Fibroblast of lung (primary cell): ENCODE measurements around the gene DNAJC18. TPM values are rescaled to one million over a fixed set of nuclear protein-coding genes. Genes with fewer than 3 reads are reported as not detected.

ENCODE experiments used
- DNase-seq, 2 donors: peaks; one replicate each; pipeline versions ENCODE4 v3.0.0 to v3.0.0-alpha.2; 2010; ENCODE audit warnings: low read depth in 2 of 2
- H2AFZ ChIP-seq: 2 replicates; pipeline ENCODE4 v1.5.1; 2012; ENCODE audit warnings: low read length, control low read depth, inconsistent platforms
- H3K27ac ChIP-seq: 2 replicates; pipeline ENCODE4 v1.5.1; 2011; ENCODE audit warnings: low read length, control low read depth; ENCODE audit not compliant: insufficient read depth
- H3K27me3 ChIP-seq: 2 replicates; pipeline ENCODE4 v1.5.1; 2011; ENCODE audit warnings: mild to moderate bottlenecking, low read length; ENCODE audit not compliant: control insufficient read depth, insufficient read depth
- H3K36me3 ChIP-seq: 2 replicates; pipeline ENCODE4 v1.5.1; 2011; ENCODE audit warnings: low read length; ENCODE audit not compliant: control insufficient read depth, insufficient read depth
- H3K4me1 ChIP-seq: 2 replicates; pipeline ENCODE4 v1.5.1; 2011; ENCODE audit warnings: low read length; ENCODE audit not compliant: control insufficient read depth, insufficient read depth; ENCODE audit errors: extremely low read depth
- H3K4me2 ChIP-seq: 2 replicates; pipeline ENCODE4 v1.5.1; 2011; ENCODE audit warnings: low read length, control low read depth; ENCODE audit not compliant: insufficient read depth; ENCODE audit errors: extremely low read depth
- H3K4me3 ChIP-seq, 4 experiments: fragments of 200-600 bp in 1 of 4; sonication (generic) in 1 of 4; replicated peaks in 1 of 4; 2 replicates each; pipeline ENCODE4 v1.5.1; 2011 to 2016; ENCODE audit warnings: low read length in 4 of 4, low read depth in 3 of 4, mild to moderate bottlenecking in 3 of 4, control low read depth in 2 of 4, inconsistent platforms in 1 of 4, mixed read lengths in 1 of 4; ENCODE audit not compliant: insufficient read depth in 1 of 4; ENCODE audit errors: control extremely low read depth in 1 of 4
- H3K79me2 ChIP-seq: 2 replicates; pipeline ENCODE4 v1.5.1; 2012; ENCODE audit warnings: mild to moderate bottlenecking, low read length, inconsistent platforms; ENCODE audit not compliant: control insufficient read depth, insufficient read depth
- H3K9ac ChIP-seq: 2 replicates; pipeline ENCODE4 v1.5.1; 2011; ENCODE audit warnings: mild to moderate bottlenecking, low read length, control low read depth; ENCODE audit not compliant: insufficient read depth
- H3K9me3 ChIP-seq: 2 replicates; pipeline ENCODE4 v1.5.1; 2012; ENCODE audit warnings: low read depth, low read length; ENCODE audit not compliant: control insufficient read depth, insufficient read depth
- H4K20me1 ChIP-seq: 2 replicates; pipeline ENCODE4 v1.5.1; 2011; ENCODE audit warnings: low read length; ENCODE audit not compliant: control insufficient read depth, insufficient read depth; ENCODE audit errors: extremely low read depth
- EZH2 ChIP-seq: IDR thresholded peaks from 2 replicates; pipeline ENCODE4 v1.5.1; 2012; ENCODE audit warnings: low read length, control low read depth, mild to moderate bottlenecking; ENCODE audit errors: missing control alignments
- polyA plus RNA-seq, 2 donors: library from polyadenylated mRNA; depleted of rRNA in 1 of 2; stranded (reverse) in 1 of 2; unstranded in 1 of 2; fragments of >200 nt; gene quantifications; 2 replicates each; pipeline ENCODE4 v1.2.1, GENCODE V29; 2011 to 2012; ENCODE audit warnings: missing spikeins in 1 of 2
- total RNA-seq: library from RNA; depleted of rRNA; stranded (reverse); fragments of >200 nt; gene quantifications from 2 replicates; pipeline ENCODE4 v1.2.1, GENCODE V29; 2014
- TF ChIP-seq, protein P1 (sequence below), 2 donors: IDR thresholded peaks in 1 of 2; conservative IDR thresholded peaks in 1 of 2; 1 replicate in 1 of 2; 2 replicates in 1 of 2; pipeline ENCODE4 v1.5.1; 2011 to 2012; ENCODE audit warnings: low read length in 2 of 2, control low read depth in 1 of 2, inconsistent platforms in 1 of 2, low read depth in 1 of 2, mild to moderate bottlenecking in 1 of 2

Gene DNAJC18
- total and polyA plus RNA-seq, 2 donors (not counting 1 experiment from before 2014, with no cell fraction given) = 12.6 to 14.6 TPM

DNA sequence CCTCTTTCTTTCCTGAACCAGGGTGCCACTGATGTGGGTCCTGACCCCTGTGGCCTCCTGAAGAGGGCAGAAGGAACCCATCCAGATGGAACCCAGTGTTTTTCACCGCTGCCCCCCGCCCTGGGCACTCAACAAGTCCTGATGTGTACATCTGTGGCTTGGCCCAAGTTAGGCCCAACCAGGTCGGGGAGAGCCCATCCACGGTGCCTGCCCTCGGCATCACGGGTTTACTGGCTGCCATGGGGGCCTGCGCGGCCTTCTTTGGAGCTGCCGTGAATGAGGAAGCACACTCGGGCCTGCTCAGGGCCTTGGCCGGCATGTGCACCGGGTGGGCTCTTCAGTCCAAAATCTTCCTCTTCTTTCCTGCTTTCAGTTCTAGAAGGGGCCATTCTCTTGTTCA, 17.5 kb upstream of the DNAJC18 start:
- H3K4me2 ChIP-seq = no peak overlapping the region
- no peaks in the 10 kb centered on the region for H3K27me3 ChIP-seq
- H3K4me3 ChIP-seq = no peak overlapping the region
- no peak for TF ChIP-seq EZH2
- TF ChIP-seq, protein P1, sequence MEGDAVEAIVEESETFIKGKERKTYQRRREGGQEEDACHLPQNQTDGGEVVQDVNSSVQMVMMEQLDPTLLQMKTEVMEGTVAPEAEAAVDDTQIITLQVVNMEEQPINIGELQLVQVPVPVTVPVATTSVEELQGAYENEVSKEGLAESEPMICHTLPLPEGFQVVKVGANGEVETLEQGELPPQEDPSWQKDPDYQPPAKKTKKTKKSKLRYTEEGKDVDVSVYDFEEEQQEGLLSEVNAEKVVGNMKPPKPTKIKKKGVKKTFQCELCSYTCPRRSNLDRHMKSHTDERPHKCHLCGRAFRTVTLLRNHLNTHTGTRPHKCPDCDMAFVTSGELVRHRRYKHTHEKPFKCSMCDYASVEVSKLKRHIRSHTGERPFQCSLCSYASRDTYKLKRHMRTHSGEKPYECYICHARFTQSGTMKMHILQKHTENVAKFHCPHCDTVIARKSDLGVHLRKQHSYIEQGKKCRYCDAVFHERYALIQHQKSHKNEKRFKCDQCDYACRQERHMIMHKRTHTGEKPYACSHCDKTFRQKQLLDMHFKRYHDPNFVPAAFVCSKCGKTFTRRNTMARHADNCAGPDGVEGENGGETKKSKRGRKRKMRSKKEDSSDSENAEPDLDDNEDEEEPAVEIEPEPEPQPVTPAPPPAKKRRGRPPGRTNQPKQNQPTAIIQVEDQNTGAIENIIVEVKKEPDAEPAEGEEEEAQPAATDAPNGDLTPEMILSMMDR (conservative IDR thresholded peaks at IDR 0.05 in 1 of 2, IDR thresholded peaks at IDR 0.05 in 1 of 2; ENCODE audit: low read depth in 1 of 2, low read length in 2 of 2) = no peak
- H3K9ac ChIP-seq = no peak overlapping the region
- no peak overlapping the region for H3K27ac ChIP-seq
- no peaks in the 10 kb centered on the region for H3K79me2 ChIP-seq
- no peak for DNase-seq
- no peaks in the 10 kb centered on the region for H3K9me3 ChIP-seq
- no peaks in the 10 kb centered on the region for H3K36me3 ChIP-seq
- H3K4me1 ChIP-seq = no peaks in the 10 kb centered on the region
- no peaks in the 10 kb centered on the region for H4K20me1 ChIP-seq
- no peak overlapping the region for H2AFZ ChIP-seq

DNA sequence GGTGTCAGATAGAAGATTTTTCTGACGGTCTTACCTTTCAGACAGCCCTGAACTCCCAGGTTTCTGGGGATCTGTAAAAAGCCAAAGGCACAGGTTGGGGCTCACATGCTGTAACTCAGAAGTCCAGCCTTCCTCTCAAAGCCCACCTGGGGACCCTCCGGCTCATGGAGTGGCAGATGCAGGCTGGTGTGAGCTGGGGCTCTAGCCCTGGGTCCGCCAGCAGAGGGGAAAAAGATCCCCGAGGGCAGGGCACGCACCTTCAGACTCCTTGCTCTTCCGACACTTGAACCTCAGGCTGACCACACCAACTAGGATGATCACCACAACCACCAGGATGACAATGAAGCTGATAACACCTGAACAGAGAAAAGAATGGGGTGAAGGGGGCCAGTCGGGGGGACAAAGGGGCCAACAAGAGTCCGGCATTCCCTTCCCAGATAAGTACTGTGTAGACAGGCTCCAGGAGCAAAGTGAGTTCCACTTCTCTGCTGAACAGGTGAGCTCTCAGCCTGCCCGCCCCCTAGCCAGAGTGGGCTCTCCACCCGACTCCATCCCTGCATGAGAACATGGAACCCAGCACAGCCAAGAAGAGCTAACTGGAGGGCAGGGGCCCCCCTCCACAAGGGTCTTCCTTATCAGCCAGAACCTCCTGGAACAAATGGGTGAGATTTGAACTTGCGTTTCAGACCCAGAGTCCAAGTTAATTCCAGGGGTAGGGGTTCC, 15.4 kb upstream of the DNAJC18 start:
- Histone ChIP-seq H4K20me1 (no peaks in the 10 kb centered on the region), H3K27ac (no peak overlapping the region), H3K4me1 (no peaks in the 10 kb centered on the region), H3K4me3 (no peak overlapping the region), H2AFZ (no peak overlapping the region), H3K36me3 (no peaks in the 10 kb centered on the region), H3K9ac (no peak overlapping the region), H3K4me2 (no peak overlapping the region), H3K79me2 (no peaks in the 10 kb centered on the region), H3K9me3 (no peaks in the 10 kb centered on the region), H3K27me3 (no peaks in the 10 kb centered on the region)
- TF ChIP-seq, protein P1 (conservative IDR thresholded peaks at IDR 0.05 in 1 of 2, IDR thresholded peaks at IDR 0.05 in 1 of 2; ENCODE audit: low read depth in 1 of 2, low read length in 2 of 2) = no peak
- TF ChIP-seq EZH2 = no peak
- no peak for DNase-seq

DNA sequence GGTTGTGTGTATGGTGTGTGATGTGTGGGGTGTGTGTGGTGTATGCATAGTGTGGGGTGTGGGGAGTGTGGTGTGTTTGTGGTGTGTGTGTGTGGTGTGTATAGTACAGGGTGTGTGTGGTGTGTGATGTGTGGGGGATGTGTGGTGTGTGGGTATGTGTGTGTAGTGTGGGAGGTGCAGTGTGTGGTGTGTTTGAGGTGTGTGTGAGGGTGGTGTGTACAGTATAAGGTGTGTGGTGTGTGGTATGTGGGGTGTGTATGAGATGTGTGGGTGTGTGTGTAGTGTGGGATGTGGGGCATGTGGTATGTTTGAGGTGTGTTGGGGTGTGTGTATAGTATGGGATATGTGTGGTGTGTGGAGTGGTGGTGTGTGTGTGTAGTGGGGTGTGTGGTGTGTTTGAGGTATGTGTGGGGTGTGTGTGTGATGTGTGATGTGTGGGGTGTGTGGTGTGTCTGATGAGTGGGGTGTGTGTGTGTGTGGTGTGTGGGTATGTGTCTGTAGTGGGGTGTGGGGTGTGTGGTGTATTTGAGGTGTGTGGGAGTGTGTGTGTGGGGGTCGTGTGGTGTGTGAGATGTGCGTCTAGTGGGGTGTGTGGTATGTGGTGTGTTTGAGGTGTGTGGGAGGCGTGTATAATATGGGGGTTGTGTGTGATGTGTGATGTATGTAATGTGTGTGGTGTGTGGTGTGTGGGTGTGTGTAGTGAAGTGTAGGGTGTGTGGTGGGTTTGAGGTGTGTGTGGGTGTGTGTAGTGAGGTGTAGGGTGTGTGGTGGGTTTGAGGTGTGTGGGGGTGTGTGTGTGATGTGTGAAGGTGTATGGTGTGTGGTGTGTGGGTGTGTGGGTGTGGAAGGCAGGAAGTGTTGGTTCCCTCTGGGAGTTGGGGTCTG, 14.6 kb upstream of the DNAJC18 start:
- Histone ChIP-seq H3K79me2 (no peaks in the 10 kb centered on the region), H3K27me3 (no peaks in the 10 kb centered on the region), H3K4me2 (no peak overlapping the region), H4K20me1 (no peaks in the 10 kb centered on the region), H2AFZ (no peak overlapping the region), H3K4me1 (no peaks in the 10 kb centered on the region), H3K9ac (no peak overlapping the region), H3K4me3 (no peak overlapping the region), H3K36me3 (no peaks in the 10 kb centered on the region), H3K9me3 (no peaks in the 10 kb centered on the region), H3K27ac (no peak overlapping the region)
- TF ChIP-seq EZH2 = no peak
- TF ChIP-seq, protein P1 (conservative IDR thresholded peaks at IDR 0.05 in 1 of 2, IDR thresholded peaks at IDR 0.05 in 1 of 2; ENCODE audit: low read depth in 1 of 2, low read length in 2 of 2) = no peak
- DNase-seq = no peak
